Loucy (cell line): ENCODE measurements around the gene KIF22.

ENCODE experiments used
- H2AFZ ChIP-seq: fragments of 200-600 bp; sonication (generic); 2 replicates; pipeline ENCODE4 v1.6.0; 2016; ENCODE audit warnings: antibody characterized with exemption, mild to moderate bottlenecking, low read length, moderate library complexity
- H3F3A ChIP-seq: fragments of 200-600 bp; 2 replicates; pipeline ENCODE4 v1.6.0; 2016; ENCODE audit warnings: antibody characterized with exemption, low read depth, mild to moderate bottlenecking
- H3K27me3 ChIP-seq: fragments of 200-600 bp; sonication (generic); 2 replicates; pipeline ENCODE4 v1.6.1; 2014; ENCODE audit warnings: low read length, mild to moderate bottlenecking; ENCODE audit not compliant: insufficient read depth, poor library complexity, severe bottlenecking
- H3K36me3 ChIP-seq: fragments of 200-600 bp; sonication (generic); 2 replicates; pipeline ENCODE4 v1.6.1; 2016; ENCODE audit warnings: low read length; ENCODE audit not compliant: insufficient read depth
- H3K4me1 ChIP-seq: fragments of 200-600 bp; sonication (generic); 2 replicates; pipeline ENCODE4 v1.5.1; 2014; ENCODE audit warnings: low read length, mild to moderate bottlenecking; ENCODE audit not compliant: insufficient read depth, poor library complexity, severe bottlenecking
- H3K4me2 ChIP-seq: fragments of 200-600 bp; sonication (generic); 2 replicates; pipeline ENCODE4 v1.6.0; 2014; ENCODE audit warnings: antibody characterized with exemption, low read length, low read depth, mild to moderate bottlenecking; ENCODE audit not compliant: poor library complexity, severe bottlenecking
- H3K4me3 ChIP-seq: fragments of 200-600 bp; sonication (generic); 2 replicates; pipeline ENCODE4 v1.5.1; 2014; ENCODE audit warnings: low read length, mild to moderate bottlenecking, mixed read lengths; ENCODE audit not compliant: poor library complexity, severe bottlenecking
- H3K79me2 ChIP-seq: fragments of 200-600 bp; sonication (generic); 2 replicates; pipeline ENCODE4 v1.6.1; 2014; ENCODE audit warnings: low read length; ENCODE audit not compliant: insufficient read depth
- H3K9ac ChIP-seq: fragments of 200-600 bp; sonication (generic); 2 replicates; pipeline ENCODE4 v1.6.0; 2014; ENCODE audit warnings: mild to moderate bottlenecking, low read depth, low read length, moderate library complexity; ENCODE audit not compliant: poor library complexity, severe bottlenecking
- H3K9me2 ChIP-seq: fragments of 200-600 bp; sonication (generic); replicated peaks from 2 replicates; pipeline ENCODE4 v1.6.1; 2016; ENCODE audit warnings: low read depth, low read length, mixed read lengths
- H3K9me3 ChIP-seq: fragments of 200-600 bp; sonication (generic); 2 replicates; pipeline ENCODE4 v1.6.1; 2014; ENCODE audit warnings: mild to moderate bottlenecking, antibody characterized with exemption, low read length, low read depth; ENCODE audit not compliant: insufficient read depth
- H4K20me1 ChIP-seq: fragments of 200-600 bp; sonication (generic); 2 replicates; pipeline ENCODE4 v1.6.0; 2014; ENCODE audit warnings: antibody characterized with exemption, low read length, mild to moderate bottlenecking; ENCODE audit not compliant: insufficient read depth, poor library complexity, severe bottlenecking
- EZH2phosphoT487 ChIP-seq: fragments of 200-600 bp; IDR thresholded peaks from 2 replicates; pipeline ENCODE4 v1.6.1; 2018; ENCODE audit warnings: antibody characterized with exemption, mild to moderate bottlenecking, moderate library complexity, borderline replicate concordance
- TF ChIP-seq, protein P1 (sequence below): fragments of 200-600 bp; sonication (generic); conservative IDR thresholded peaks from 2 replicates; pipeline ENCODE4 v1.5.1; 2014; ENCODE audit warnings: mild to moderate bottlenecking, antibody characterized with exemption, low read length

Gene KIF22

DNA sequence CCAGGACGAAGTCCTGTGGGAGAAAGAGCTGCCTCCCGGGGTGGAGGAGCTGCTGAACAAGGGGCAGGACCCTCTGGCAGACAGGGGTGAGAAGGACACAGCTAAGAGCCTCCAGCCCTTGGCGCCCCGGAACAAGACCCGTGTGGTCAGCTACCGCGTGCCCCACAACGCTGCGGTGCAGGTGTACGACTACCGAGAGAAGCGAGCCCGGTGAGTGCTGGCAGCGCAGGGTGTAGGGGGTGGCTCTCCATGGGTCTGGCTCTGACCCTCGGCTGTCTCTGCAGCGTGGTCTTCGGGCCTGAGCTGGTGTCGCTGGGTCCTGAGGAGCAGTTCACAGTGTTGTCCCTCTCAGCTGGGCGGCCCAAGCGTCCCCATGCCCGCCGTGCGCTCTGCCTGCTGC, 51.1 kb downstream of the KIF22 start:
- H3K9ac ChIP-seq: no peak overlapping the region
- no peak overlapping the region for H2AFZ ChIP-seq
- no peaks in the 10 kb centered on the region for H3K27me3 ChIP-seq
- H3K4me2 ChIP-seq: no peak overlapping the region
- H3K4me3 ChIP-seq: no peak overlapping the region
- H3F3A ChIP-seq: no peaks in the 10 kb centered on the region
- no peaks in the 10 kb centered on the region for H3K36me3 ChIP-seq
- no peaks in the 10 kb centered on the region for H3K9me2 ChIP-seq
- no peaks in the 10 kb centered on the region for H4K20me1 ChIP-seq
- H3K79me2 ChIP-seq: no peaks in the 10 kb centered on the region
- no peaks in the 10 kb centered on the region for H3K4me1 ChIP-seq
- no peak for TF ChIP-seq EZH2phosphoT487
- TF ChIP-seq, protein P1, sequence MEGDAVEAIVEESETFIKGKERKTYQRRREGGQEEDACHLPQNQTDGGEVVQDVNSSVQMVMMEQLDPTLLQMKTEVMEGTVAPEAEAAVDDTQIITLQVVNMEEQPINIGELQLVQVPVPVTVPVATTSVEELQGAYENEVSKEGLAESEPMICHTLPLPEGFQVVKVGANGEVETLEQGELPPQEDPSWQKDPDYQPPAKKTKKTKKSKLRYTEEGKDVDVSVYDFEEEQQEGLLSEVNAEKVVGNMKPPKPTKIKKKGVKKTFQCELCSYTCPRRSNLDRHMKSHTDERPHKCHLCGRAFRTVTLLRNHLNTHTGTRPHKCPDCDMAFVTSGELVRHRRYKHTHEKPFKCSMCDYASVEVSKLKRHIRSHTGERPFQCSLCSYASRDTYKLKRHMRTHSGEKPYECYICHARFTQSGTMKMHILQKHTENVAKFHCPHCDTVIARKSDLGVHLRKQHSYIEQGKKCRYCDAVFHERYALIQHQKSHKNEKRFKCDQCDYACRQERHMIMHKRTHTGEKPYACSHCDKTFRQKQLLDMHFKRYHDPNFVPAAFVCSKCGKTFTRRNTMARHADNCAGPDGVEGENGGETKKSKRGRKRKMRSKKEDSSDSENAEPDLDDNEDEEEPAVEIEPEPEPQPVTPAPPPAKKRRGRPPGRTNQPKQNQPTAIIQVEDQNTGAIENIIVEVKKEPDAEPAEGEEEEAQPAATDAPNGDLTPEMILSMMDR: no peak
- H3K9me3 ChIP-seq: no peaks in the 10 kb centered on the region

DNA sequence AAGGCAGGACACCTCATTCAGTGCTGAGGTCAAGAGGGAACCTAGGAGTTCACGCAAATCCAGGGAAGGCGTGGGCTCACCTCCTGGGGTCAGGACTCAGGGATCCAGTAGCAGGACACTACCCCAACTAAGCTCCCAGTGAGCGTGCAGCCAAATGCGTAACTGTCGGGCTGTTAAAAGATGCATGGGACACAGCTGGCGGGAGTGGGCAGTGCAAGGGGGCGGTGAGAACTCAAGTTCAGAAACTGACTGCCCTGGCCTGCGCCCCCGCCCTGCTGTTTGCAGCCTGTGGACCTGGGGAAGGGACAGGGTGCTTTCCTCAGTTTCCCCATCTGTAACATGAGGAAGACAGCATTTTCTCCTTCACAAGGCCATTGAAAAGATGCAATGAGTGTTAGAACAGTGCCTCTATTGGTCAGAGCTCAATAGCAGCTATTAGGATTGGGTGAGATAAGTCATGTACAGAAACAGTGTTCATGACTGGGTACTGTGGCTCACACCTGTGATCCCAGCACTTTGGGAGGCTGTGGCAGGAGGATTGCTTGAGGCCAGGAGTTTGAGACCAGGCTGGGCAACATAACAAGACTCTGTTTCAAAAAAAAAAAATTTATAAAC, 52.3 kb downstream of the KIF22 start:
- no peaks in the 10 kb centered on the region for H3K36me3 ChIP-seq
- no peak overlapping the region for H2AFZ ChIP-seq
- no peaks in the 10 kb centered on the region for H3K9me3 ChIP-seq

GRCh38 chr16:29843931-29844330, 53.4 kb downstream of the KIF22 start:
- Histone ChIP-seq H3K4me1 (no peaks in the 10 kb centered on the region), H3K36me3 (no peaks in the 10 kb centered on the region), H3K79me2 (no peaks in the 10 kb centered on the region), H3K4me3 (no peak overlapping the region), H3K9me3 (no peaks in the 10 kb centered on the region), H3F3A (no peaks in the 10 kb centered on the region), H3K9ac (no peak overlapping the region), H3K27me3 (no peaks in the 10 kb centered on the region), H3K4me2 (no peak overlapping the region), H4K20me1 (no peaks in the 10 kb centered on the region), H2AFZ (no peak overlapping the region), H3K9me2 (no peaks in the 10 kb centered on the region)
- no peak for TF ChIP-seq EZH2phosphoT487
- TF ChIP-seq, protein P1: no peak

More for the DNA sequence above, 52.3 kb downstream of the KIF22 start:
- no peaks in the 10 kb centered on the region for H3K27me3 ChIP-seq
- H3K4me2 ChIP-seq: no peak overlapping the region
- H3F3A ChIP-seq: no peaks in the 10 kb centered on the region
- H3K4me1 ChIP-seq: no peaks in the 10 kb centered on the region
- H3K9me2 ChIP-seq: no peaks in the 10 kb centered on the region
- no peak overlapping the region for H3K9ac ChIP-seq
- H4K20me1 ChIP-seq: no peaks in the 10 kb centered on the region
- TF ChIP-seq, protein P1: peak; percentile 50
- no peak for TF ChIP-seq EZH2phosphoT487
- no peaks in the 10 kb centered on the region for H3K79me2 ChIP-seq
- H3K4me3 ChIP-seq: no peak overlapping the region
